Esophagus squamous epithelium (tissue), 4 donors: ENCODE results near the gene ETFRF1.

ENCODE experiments used
- CTCF ChIP-seq, 6 experiments: fragments of 450-650 bp in 4 of 6; fragments of 200-600 bp in 2 of 6; sonication (generic) in 2 of 6; IDR thresholded peaks; one replicate each; pipeline ENCODE4 v1.5.1; 2016 to 2019; ENCODE audit warnings: antibody characterized with exemption in 6 of 6, mild to moderate bottlenecking in 4 of 6, moderate library complexity in 4 of 6
- POLR2A ChIP-seq, 4 donors: fragments of 450-650 bp; IDR thresholded peaks; one replicate each; pipeline ENCODE4 v1.6.1; 2017; ENCODE audit warnings: antibody characterized with exemption in 4 of 4, mild to moderate bottlenecking in 4 of 4, moderate library complexity in 3 of 4

- TF ChIP-seq CTCF (IDR thresholded peaks at IDR 0.05), result peak in 1 of 6 experiments; percentile 4
- peak in 2 of 4 donors; percentile 64 to 70 for TF ChIP-seq POLR2A (IDR thresholded peaks at IDR 0.05)
Measured at GRCh38 chr12:25195056-25195971, at the start of gene ETFRF1, which contains the start of gene DNAI7.
